HEK293 (cell line): ENCODE measurements around the gene HEXIM1.

ENCODE experiments used
- PBX3 ChIP-seq: sonication (generic); formaldehyde crosslinking; IDR thresholded peaks from 2 replicates; pipeline ENCODE4 v1.8.1; 2022; ENCODE audit warnings: mild to moderate bottlenecking, moderate library complexity, missing genetic modification reagents
- ZNF514 ChIP-seq: fragments of 450-650 bp; formaldehyde crosslinking; IDR thresholded peaks from 2 replicates; pipeline ENCODE4 v1.5.1; 2016; ENCODE audit warnings: missing biosample characterization, missing genetic modification characterization
- ZNF629 ChIP-seq: fragments of 450-650 bp; formaldehyde crosslinking; IDR thresholded peaks from 2 replicates; pipeline ENCODE4 v1.5.1; 2017; ENCODE audit warnings: missing biosample characterization, missing genetic modification characterization

DNA sequence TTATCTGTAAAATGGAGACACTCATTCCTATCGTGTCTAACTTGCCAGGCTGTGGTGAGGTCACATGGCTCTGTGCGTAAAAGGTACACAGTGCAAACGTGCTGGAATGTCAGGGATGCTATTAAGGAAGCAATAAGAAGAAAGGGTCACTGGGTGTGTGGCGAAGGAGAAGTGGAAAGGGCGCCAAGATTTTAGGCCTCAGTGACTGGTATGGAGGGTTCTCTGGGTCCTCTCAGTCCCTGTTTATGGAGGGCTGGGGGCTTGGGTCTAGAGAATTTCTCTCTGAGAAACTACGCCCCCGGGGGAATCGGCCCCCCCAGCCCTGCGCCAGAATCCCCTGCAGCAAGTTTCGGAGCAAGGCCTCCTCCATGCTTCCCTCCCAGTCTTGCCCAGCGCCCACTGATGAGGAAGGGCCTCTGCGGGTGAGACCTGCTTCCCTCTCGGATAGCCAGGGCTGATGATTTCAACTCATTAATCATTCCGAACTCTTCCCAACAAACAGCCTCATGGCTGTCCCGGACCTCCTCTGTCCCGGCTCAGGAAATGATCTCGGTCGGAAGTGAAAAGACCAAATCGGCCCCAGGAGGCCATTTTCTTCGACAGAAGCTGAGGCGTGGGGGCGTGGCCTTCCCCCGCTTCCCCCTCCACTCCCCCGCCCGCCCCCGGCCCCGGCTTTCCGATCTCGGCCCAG, 1.2 kb upstream of the HEXIM1 start:
- TF ChIP-seq ZNF629 (0 out of 2 replicates have a peak, but pooled peaks have one; percentile 17), PBX3 (CRISPR knock-in tag) (no peak), ZNF514 (tag by site-specific recombination) (no peak)
